ENCODE measurements around the gene C3orf20.

DNA sequence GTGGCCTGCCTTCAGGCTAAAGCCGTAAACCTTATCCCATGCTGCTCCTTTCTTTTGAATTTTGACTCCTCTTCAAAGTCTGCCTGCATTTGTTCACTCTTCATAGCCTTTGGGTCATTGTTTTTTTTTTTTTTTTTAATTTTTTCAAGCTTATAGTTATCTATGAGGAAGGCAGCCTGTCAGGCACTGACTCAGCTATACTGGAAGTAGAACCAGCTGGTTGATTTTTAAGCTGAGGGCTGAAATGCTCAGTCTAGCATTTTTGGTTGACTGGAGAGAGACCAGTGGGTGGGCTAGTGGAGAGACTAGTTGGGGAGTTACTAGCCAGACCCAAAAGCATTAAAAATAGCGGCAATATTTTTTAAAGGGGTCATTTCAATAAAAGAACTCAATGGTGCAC, 44.1 kb downstream of the C3orf20 start:
- no peak for TF ChIP-seq GATA2 (IDR thresholded peaks at IDR 0.05; ENCODE audit: low read depth, low read length)
- TF ChIP-seq GATA3 (IDR thresholded peaks at IDR 0.05; ENCODE audit: low read depth, low read length) = no peak
